Thyroid gland (tissue), 4 donors: ENCODE data around the gene FYN.

ENCODE experiments used
- CTCF ChIP-seq, 6 experiments: fragments of 200-600 bp in 3 of 6; fragments of 450-650 bp in 3 of 6; sonication (generic) in 3 of 6; IDR thresholded peaks; one replicate each; pipeline ENCODE4 v1.5.1; 2016 to 2019; ENCODE audit warnings: antibody characterized with exemption in 6 of 6, mild to moderate bottlenecking in 2 of 6, inconsistent platforms in 1 of 6, moderate library complexity in 1 of 6
- POLR2A ChIP-seq, 2 donors: fragments of 450-650 bp; IDR thresholded peaks; one replicate each; pipeline ENCODE4 v1.6.1; 2017; ENCODE audit warnings: antibody characterized with exemption in 2 of 2, mild to moderate bottlenecking in 2 of 2, moderate library complexity in 1 of 2

DNA sequence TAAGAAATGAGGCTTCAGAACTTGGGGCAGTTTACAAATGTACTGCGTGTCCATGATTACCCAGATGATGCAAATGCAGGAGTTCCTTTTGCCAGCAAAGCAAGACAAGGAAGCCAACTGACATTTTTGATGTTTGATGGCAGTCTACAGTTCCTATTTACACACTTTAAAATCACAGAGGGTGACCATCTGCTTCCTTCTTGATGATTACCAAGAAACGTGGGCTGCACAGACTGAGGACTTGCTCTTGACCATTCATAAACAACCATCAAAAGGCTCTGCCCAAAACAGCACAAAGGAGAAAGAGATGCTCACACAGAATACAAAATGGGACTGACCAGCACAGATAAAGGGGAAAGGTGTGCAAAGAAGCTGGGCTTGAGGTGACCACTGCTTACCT is 187.7 kb downstream of the FYN start:
- TF ChIP-seq POLR2A (IDR thresholded peaks at IDR 0.05) = no peak
- no peak for TF ChIP-seq CTCF (IDR thresholded peaks at IDR 0.05)
